Transverse colon (tissue), 4 donors: ENCODE data around the gene LRRC7.

Source experiments
- EP300 ChIP-seq: sonication (generic); formaldehyde crosslinking; IDR thresholded peaks from one replicate; pipeline ENCODE4 v1.6.1; 2017; ENCODE audit warnings: antibody characterized with exemption, low read depth
- POLR2A ChIP-seq: fragments of 450-650 bp; IDR thresholded peaks from one replicate; pipeline ENCODE4 v1.6.1; 2016; ENCODE audit warnings: antibody characterized with exemption, mild to moderate bottlenecking, moderate library complexity
- POLR2AphosphoS5 ChIP-seq, 3 donors: sonication (generic); formaldehyde crosslinking; IDR thresholded peaks; one replicate each; pipeline ENCODE4 v1.6.1; 2016; ENCODE audit warnings: antibody characterized with exemption in 3 of 3
- TF ChIP-seq, protein P1 (sequence below), 5 experiments: fragments of 200-600 bp in 3 of 5; fragments of 450-650 bp in 2 of 5; sonication (generic) in 3 of 5; IDR thresholded peaks; 1 replicate in 2 of 5; 2 replicates in 3 of 5; pipeline ENCODE4 v1.5.1; 2016 to 2017; ENCODE audit warnings: antibody characterized with exemption in 5 of 5, inconsistent platforms in 3 of 5, mild to moderate bottlenecking in 2 of 5, moderate library complexity in 1 of 5

DNA sequence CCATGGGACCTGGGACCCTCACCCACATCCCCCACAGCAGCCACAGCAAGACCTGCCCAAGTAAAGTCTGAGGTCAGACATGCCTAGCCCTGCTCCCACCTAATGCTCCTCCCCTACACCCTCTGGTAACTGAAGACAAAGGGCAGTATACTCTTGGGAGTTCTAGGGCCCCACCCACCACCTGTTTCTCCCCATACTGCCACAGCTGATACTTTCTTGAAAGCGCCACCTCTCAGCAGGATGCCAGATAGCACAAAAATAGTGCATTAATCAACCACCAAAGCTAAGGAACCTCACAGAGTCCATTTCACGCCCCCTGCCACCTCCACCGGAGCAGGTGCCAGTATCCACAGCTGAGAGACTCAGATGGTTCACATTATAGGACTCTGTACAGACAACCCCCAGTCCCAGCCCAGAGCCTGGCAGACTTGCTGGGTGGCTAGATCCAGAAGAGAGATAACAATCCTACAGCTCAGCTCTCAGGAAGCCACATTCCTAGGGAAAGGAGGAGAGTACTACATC is 399.6 kb downstream of the LRRC7 start:
- TF ChIP-seq, protein P1, sequence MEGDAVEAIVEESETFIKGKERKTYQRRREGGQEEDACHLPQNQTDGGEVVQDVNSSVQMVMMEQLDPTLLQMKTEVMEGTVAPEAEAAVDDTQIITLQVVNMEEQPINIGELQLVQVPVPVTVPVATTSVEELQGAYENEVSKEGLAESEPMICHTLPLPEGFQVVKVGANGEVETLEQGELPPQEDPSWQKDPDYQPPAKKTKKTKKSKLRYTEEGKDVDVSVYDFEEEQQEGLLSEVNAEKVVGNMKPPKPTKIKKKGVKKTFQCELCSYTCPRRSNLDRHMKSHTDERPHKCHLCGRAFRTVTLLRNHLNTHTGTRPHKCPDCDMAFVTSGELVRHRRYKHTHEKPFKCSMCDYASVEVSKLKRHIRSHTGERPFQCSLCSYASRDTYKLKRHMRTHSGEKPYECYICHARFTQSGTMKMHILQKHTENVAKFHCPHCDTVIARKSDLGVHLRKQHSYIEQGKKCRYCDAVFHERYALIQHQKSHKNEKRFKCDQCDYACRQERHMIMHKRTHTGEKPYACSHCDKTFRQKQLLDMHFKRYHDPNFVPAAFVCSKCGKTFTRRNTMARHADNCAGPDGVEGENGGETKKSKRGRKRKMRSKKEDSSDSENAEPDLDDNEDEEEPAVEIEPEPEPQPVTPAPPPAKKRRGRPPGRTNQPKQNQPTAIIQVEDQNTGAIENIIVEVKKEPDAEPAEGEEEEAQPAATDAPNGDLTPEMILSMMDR (IDR thresholded peaks at IDR 0.05) = no peak
- TF ChIP-seq POLR2A (no peak), POLR2AphosphoS5 (IDR thresholded peaks at IDR 0.05) (no peak), EP300 (no peak)
